Measurements from ENCODE around the gene PPP1R37.

PPP1R37 gene, protein sequence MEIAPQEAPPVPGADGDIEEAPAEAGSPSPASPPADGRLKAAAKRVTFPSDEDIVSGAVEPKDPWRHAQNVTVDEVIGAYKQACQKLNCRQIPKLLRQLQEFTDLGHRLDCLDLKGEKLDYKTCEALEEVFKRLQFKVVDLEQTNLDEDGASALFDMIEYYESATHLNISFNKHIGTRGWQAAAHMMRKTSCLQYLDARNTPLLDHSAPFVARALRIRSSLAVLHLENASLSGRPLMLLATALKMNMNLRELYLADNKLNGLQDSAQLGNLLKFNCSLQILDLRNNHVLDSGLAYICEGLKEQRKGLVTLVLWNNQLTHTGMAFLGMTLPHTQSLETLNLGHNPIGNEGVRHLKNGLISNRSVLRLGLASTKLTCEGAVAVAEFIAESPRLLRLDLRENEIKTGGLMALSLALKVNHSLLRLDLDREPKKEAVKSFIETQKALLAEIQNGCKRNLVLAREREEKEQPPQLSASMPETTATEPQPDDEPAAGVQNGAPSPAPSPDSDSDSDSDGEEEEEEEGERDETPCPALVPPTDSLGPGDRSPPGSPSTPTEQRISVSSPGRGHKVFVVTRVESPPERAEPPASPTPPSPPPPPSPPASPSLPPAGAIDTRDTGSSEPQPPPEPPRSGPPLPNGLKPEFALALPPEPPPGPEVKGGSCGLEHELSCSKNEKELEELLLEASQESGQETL

DNA sequence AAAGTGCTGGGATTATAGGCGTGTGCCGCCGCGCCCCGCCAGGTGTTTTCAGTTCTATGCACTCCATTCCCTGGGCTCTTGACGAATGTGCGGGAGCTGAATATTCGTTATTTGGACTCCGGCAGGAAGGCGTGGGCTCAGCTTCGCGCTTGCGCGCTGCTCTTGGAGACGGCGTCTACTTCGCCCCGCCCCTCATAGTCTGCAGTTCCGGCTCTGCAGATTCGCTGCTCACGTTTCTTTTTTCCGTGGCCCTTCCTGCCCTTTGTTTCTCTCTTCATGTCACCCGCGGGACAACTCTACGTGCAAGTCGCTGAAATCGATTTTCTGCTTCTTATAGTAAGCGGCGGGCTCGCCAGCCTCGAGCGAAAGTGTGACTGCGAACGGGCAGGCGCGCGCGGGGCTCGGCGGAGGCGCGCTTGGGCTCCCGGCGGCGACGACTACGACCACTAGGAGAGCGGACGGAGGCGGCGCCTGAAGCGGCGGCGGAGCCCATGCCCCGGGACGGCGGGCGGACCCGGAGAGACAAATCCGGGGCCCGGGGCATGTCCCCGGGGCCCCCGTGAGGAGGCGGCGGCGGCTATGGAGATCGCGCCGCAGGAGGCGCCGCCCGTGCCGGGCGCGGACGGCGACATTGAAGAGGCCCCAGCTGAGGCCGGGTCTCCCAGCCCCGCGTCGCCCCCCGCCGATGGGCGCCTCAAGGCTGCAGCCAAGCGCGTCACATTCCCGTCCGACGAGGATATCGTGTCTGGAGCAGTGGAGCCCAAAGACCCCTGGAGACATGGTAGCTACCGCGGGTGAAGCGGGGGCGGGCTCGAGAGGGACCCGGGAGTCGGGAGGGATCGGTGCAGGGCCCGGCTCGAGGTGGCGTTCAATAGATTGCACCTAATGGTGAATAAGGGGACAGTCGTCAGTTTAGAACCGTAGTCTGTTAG, at the start of gene PPP1R37:
Gene PPP1R37 (plus strand): TSS at position 433 of the 932 bp plus-strand sequence. CDS start 147 bp downstream, at position 580.
- peak; percentile 97 for DNase-seq

DNA sequence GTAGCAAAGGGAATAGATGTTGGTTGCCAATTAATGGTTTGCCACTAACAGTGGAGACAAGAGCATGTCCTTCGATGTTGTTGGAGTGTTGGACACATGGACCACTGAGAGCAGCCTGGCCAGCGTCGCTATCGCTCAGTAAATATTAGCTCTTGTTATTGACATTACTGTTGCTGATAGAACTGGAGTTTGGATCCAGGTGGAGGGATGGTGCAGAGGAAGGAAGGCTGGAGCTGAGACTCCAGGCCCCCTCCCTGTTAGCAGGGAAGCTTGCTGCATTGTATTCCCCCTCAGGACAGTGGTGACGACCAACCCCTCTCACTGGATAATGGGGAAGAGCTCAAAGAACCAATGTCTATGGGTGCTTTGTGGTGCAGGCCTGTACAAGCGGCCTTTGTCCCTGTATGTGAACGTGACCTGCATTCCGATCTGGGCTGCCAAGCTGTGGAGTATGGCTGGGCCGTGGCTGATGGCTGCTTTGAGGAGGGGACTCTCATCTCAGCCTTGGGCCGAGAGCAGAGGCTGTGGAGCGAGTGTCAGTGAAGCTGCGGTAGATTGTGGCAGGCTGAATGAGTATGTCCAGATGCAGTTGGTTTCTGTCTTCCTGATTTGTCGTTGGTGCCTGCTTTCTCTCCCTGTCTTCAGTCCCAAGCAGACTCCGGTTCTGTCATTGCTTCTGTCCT, 47.2 kb upstream of the PPP1R37 start:
- DNase-seq = no peak

DNA sequence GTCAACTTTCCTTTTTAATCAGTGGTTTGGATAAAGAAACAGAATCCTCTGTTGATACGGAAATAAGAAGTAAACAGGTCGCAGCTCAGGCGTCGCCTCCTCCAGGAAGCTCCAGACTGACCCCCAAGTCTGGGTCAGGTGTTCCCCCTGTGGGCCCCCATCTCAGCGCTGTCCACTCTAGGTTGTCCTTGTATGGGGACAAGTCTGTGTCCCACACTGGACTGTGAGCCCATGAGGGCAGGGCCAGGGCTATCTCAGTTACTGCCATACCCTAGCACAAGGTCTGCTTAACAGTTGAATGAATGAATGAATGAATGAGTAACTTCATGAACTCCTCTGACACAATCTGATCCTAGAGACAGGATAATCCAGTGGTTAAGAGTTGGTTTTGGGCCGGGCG, 46.6 kb upstream of the PPP1R37 start:
- no peak for DNase-seq

DNA sequence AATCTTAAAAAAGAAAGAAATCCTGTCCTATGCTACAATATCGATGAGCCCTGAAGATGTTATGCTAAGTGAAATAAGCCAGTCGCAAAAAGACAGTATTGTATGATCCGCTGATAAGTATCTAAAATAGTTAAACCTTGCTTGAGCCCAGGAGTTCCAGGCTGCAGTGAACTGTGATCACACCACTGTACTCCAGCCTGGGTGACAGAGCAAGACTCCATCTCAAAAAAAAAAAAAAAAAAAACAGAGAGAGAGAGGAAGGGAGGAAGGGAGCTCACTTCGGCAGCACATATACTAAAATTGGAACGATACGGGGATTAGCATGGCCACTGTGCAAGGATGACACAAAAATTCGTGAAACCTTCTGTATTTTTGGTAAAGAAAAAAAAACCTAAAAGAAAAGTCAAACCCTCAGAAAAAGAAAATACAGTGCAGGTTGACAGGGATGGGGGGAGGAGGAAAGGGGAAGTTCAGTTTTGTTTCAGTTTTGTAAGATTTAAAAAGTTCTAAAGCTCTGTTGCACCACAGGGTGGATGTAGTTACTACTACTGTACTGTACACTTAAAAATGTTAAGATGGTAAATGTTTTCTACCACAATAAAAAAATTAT, 45.7 kb upstream of the PPP1R37 start:
- DNase-seq = no peak

DNA sequence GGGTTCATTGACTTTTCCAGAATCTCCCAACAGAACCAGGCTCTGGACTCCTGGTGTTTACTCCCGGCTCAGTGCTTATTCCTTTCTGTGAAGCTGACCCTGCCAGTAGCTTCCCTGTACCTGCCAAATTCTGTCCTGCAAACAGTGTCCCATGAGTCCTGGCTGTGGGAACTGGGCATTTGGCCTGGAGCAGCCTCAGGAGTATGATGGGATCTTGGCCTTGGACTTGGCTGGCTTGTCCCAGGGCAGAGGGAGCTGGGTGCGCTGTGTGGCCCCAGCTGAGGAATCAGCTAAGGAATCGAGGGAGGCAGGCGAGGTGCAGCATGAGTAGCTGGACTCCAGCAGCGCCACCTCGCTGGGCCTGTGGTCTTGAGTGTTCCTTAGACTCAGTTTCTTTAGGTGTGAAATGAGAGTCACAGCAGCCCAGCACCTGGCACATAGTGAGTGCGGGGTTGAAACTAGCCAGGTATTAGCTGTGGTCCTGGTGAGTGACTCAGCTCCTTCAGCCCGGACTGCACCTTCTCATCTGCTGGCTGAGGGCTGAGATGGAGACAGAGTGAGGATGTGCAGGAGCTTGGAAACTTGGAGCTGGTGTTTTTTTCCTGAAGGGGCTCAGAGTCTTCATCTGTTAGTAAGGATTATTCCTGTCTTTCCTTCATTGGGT, 43.8 kb upstream of the PPP1R37 start:
- DNase-seq = no peak

DNA sequence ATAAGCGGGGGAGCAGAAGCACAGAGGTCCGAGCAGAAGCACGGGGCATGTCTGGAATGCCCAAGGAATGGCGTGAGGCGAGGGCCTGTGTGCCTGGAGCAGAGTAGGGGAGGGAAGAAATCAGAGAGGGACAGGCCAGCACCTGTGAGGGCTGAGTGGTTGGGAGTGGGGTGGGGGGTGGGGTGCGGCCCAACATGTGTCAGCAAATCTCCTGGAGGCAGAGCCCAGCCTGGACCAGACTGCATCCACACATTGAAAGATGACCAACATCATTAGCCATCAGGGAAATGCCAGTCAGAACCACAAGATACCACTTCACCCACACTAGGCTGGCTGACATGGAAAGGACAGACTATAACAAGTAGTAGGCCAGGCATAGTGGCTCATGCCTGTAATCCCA, 42.9 kb upstream of the PPP1R37 start:
- no peak for DNase-seq

DNA sequence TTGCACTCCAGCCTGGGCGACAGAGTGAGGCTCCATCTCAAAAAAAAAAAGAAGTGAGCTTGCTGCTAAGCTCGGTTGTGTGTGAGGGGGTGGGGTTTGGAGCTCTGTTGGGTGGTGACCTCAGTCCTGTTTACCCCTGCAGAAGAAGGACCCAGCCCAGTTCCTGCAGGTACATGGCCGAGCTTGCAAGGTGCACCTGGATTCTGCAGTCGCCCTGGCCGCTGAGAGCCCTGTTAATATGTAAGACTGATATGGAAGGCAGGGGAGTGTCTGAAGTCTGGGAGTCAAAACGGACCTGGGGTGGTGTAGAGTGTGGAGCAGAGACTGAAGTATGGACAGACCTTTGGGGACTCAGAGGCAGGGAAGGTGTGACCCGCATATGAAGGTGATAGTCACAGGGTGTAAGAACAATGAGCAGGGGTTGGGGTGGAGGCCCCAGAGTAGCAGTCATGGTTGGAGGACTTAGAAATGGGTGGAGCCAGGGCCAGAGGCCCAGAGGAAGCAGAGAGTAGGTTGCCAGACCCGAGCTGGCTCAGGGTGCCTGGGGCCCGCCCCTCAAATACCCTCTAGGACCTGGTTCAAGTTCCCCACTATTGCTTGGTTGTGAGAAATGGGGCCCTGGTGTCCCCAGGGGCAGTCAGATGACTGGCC, 40.9 kb upstream of the PPP1R37 start:
- DNase-seq = no peak

DNA sequence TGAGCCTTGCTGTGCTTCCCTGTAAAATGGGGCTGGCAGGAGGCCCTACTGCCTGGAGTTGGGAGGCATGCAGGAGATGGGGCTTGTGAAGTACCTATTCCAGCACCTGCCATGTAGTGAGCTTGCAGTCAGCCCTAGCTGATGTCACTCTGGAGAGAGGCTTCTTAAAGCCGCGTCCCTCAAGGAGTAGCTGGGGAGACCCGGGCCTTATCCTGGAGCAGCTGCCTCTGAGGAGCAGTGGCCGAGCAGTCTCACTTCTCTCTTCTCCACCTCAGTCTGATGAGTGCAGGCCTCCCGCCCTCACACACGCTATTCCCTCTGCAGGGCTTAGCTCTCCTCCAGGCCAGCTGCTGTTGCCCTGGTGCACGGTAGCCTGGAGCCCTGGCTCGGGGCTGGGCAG, 36.1 kb upstream of the PPP1R37 start:
- no peak for DNase-seq

DNA sequence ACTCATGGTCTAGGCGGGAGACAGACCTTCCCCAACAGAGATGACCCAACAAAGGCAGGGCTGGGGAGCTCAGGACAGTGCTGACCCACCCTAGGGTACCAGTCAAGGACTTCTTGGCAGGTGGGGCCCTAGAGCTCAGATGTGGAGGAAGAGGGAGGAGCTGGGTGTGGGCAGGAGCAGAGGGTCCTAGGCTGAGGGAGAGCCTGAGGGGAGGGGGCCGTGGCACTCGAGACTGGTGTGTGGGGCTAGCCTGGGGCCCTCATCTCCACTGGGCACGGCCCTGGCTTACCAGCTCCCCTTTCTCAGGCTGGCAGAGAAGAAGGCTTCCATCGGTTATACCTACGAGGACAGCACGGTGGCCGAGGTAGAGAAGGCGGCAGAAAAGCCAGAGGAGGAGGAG, 35.5 kb upstream of the PPP1R37 start:
- DNase-seq = no peak

DNA sequence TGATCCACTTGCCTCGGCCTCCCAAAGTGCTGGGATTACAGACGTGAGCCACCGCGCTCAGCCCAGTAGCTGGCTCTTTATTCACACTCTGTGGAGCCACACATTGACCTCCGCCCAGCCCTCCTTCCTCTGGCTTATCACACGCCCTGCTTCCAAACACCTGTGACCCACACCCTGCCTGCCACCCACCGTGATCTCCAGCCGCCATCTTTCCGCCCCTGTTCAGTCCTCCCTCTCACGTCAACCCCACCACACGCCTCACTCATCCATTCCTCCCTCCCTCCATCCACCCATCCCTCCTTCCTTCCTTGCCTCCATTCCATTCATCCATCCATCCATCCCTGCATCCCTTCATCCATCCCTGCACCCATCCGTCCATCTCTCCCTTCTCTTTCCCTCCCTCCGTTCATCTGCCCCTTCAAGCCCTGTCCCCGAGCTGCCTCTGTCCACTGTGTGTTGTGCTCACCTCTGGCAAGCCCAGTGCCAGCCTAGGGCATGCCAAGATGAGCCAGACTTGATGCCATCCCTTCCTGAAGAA, 34.3 kb upstream of the PPP1R37 start:
- DNase-seq = peak; percentile 22

DNA sequence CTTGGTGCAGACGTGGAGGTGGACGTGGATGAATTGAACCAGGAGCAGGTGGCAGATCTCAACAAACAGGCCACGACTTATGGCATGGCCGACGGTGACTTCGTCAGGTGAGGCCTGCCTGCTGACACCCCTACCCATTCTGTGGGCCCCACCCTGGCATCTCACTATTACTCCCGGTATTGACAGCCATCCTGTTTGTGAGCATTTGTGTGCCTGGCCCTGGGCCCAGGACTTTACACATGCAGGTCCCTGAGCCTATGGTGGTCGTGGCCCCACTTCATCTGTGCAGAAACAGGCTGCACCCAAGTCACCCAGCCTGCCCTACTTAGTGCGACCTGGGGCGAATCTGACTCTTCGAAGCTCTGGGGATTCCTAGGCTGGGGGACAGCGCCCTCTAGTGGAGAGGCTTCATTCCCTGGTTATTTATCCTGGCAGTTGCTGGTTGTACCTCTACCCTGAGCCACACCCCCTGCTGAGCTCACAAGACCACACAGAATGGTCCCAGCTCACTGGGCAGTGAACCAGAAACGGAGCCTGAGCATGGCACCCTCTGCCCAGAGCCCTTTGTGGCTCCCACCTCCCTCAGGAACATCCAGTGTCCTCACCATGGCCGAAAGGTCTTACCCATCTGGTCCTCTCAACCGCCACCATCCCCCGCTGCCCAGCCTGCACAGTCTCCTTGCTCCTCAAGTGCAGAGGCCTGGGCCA, 33.6 kb upstream of the PPP1R37 start:
- peak; percentile 89 for DNase-seq

DNA sequence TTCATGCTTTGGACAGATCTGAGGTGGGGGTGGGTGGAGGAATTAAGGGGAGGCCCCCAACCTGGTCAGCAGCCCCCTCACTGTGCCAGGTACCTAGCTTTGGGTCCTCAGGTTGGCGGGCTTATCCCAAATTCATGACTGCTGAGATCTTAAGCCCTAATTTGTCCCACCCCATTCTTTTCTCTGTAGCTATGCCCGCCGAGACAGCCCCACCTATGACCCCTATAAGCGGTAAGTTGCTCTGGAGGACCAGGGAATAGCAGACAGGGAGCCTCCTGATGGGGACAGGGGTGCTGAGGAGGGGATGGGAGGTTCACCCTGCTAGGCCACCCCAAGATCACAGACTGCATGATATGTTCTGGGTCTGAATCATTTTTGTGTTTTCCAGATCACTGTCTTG, 31.0 kb upstream of the PPP1R37 start:
- no peak for DNase-seq

DNA sequence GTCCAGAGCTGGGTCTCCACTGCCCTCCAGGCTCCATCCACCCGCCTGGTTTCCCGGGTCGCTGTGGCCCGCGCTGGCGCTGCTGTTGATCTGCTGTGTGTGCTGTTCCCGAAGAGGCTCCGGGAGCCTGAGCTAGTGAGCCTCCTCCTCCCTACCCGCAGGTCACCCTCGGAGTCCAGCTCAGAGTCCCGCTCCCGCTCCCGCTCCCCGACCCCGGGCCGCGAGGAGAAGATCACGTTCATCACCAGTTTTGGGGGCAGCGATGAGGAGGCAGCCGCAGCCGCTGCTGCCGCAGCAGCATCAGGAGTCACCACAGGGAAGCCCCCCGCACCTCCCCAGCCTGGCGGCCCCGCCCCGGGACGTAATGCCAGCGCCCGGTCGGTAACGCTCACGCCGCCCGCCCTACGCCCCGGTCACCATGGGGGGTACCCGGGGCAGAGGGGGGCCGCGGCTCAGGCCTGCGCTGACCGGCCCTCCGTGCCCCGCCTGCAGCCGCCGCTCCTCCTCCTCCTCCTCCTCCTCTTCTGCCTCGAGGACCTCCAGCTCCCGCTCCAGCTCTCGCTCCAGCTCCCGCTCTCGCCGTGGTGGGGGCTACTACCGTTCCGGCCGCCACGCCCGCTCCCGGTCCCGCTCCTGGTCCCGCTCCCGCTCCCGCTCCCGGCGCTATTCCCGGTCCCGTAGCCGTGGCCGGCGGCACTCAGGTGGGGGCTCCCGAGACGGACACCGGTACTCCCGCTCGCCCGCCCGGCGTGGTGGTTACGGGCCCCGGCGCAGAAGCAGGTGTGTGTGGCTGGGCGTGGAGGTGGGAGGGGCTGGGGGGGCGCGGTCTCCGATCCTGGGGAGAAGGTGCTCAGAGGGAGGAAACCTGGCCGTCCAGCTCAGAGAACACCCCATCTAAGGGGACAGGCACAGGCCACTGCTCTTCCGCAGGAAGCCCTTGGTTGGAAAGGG, 28.9 kb upstream of the PPP1R37 start:
- DNase-seq = no peak

DNA sequence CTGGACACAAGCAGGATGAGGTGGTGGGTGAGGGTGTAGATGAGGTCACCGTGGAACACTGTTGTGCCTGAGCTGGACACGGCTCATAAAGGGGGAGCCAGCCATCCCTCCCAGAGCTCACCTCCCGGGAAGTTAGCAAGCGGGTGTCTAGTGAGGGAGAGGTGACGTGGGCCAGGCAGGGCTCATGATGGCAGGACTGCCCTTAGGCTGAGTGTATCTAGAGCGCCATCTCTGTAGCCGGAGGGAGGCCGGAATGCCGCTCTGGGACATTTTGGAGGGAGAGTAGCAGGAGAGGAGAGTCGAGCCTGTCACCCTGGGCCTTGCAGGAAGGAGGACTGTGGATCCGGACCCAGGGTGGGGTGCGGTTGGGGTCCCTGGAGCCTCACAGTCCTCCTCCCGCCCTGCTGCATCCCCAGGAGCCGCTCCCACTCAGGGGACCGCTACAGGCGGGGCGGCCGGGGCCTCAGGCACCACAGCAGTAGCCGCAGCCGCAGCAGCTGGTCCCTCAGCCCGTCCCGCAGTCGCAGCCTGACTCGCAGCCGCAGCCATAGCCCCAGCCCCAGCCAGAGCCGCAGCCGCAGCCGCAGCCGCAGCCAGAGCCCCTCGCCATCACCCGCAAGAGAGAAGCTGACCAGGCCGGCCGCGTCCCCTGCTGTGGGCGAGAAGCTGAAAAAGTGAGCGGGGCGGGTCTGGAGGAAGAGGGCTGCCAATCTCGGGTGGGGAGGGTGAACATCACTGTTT, 25.9 kb upstream of the PPP1R37 start:
- no peak for DNase-seq

DNA sequence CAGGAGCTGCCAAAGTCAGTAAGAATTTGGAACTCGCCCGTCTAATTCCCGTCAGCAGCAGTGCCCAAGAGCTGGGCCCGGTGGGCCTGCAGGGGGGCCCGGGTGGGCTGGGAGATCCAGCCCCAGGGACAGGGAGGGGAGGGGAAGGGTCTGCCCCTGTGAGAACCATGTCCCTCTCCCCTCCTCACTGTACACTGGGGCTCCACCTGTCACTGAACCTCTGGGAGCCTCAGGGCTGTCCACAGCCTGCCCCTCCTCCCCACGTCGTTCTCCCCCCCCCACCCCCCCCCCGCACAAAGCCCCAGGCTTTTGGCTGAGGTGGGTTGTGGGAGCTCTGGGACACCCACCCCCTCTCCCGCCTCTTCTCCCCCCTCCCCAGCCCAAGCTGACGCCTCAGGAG, 24.9 kb upstream of the PPP1R37 start:
- DNase-seq = no peak

DNA sequence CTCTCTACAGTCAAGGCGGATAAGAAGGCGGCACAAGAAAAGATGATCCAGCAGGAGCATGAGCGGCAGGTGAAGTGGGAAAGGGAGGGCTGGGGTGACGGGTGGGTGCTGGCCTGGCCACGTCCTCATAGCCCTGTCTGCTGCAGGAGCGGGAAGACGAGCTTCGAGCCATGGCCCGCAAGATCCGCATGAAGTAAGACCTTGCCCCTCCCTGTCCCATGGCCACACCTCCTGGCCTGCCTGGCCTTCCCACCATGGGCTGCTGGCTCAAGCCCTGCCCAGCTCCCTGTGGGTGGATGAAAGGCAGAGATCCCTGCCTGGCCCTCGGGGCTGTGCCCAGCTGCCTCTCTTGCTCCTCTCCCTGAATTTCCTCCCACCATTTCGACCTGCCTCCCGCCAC, 23.9 kb upstream of the PPP1R37 start:
- peak; percentile 15 for DNase-seq

DNA sequence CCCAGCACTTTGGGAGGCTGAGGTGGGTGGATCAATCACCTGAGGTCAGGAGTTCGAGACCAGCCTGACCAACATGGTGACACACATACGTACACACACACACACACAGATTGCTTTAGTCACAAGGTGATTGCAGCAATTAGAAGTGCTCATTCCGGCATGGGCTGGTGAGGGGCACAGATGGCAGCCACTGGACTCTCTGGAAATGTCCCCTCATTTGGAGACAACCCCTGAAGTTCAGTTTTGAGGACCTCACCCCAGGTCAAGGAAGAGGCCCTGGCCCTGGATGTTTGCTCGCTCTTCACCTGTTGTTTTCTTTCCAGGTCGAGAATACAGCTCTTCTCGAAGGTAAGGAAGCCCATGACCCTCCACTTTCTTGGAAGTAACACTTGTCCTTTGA, 22.8 kb upstream of the PPP1R37 start:
- no peak for DNase-seq

DNA sequence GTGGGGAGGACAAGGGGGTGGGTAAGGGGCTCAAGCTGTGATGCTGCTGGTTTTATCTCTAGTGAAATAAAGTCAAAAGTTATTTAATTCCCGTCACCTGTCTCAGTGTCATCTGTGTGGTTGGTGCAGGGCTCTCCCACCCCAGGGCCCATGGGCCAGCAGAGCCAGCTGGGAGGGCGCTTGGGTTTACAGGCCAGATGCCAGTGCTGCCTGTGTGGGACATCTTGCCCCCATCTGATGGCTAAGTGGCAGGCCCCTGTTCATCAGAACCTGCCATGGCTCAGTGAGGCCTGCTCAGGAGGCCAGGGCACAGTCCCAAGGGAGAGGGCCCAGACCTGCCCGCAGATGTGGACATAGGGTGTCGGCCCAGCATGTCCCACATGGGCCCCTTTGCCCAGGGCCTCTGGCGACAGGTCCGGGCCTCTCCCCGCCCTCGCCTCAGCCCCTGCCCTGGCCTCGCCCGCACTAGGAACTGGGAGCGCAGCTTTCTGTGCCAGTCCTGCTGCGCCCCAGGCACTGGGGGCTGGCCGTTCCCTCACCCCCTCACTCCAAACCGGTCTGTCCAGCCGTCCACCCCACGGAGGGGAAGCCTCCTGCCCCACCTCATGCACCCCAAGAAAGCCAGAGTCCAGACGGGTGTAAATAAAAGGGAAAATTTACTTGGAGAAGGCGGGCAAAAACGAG, 22.0 kb upstream of the PPP1R37 start:
- DNase-seq = no peak
